HG03045 (cell line): ENCODE data around the gene ITGB5.

Experiments used
- ATAC-seq: cut with Tn5 transposase; IDR thresholded peaks from one replicate; pipeline ENCODE4 v1.9.1; 2021; ENCODE audit warnings: mild to moderate bottlenecking, moderate library complexity; ENCODE audit not compliant: unreplicated experiment

Gene ITGB5

GRCh38 chr3:124896824-124897526 lies 9.8 kb upstream of the ITGB5 start:
- ATAC-seq, result no peak

GRCh38 chr3:124895756-124896155 lies 8.6 kb upstream of the ITGB5 start:
- ATAC-seq, result no peak

- ATAC-seq, result no peak
Observed at GRCh38 chr3:124893526-124893925, 6.4 kb upstream of the ITGB5 start.

GRCh38 chr3:124890573-124891190 lies 3.5 kb upstream of the ITGB5 start:
- ATAC-seq, result no peak

GRCh38 chr3:124888482-124889441 lies 1.6 kb upstream of the ITGB5 start:
- ATAC-seq, result no peak

GRCh38 chr3:124887932-124888298 lies 750 bp upstream of the ITGB5 start:
- ATAC-seq, result no peak

- ATAC-seq, result peak; percentile 33
Observed at GRCh38 chr3:124886168-124887056, 753 bp downstream of the ITGB5 start.

- no peak for ATAC-seq
Observed at GRCh38 chr3:124885466-124886167, 1.5 kb downstream of the ITGB5 start.

- ATAC-seq, result no peak
Observed at GRCh38 chr3:124884474-124885101, 2.6 kb downstream of the ITGB5 start.

GRCh38 chr3:124883766-124884473 lies 3.2 kb downstream of the ITGB5 start:
- no peak for ATAC-seq

- no peak for ATAC-seq
Observed at GRCh38 chr3:124882816-124883747, 4.1 kb downstream of the ITGB5 start.

- no peak for ATAC-seq
Observed at GRCh38 chr3:124881976-124882697, 5.0 kb downstream of the ITGB5 start.

- no peak for ATAC-seq
Observed at GRCh38 chr3:124879337-124879680, 7.9 kb downstream of the ITGB5 start.

GRCh38 chr3:124878561-124879336 lies 8.4 kb downstream of the ITGB5 start:
- no peak for ATAC-seq

GRCh38 chr3:124877674-124878073 lies 9.5 kb downstream of the ITGB5 start:
- ATAC-seq, result no peak

- no peak for ATAC-seq
Observed at GRCh38 chr3:124876401-124876878, 10.7 kb downstream of the ITGB5 start.
